GM12875 (cell line): Measurements from ENCODE around the gene RUNX1.

ENCODE experiments used
- H3K4me3 ChIP-seq: one replicate; pipeline ENCODE4 v1.5.1; 2011; ENCODE audit warnings: low read depth, low read length, control low read depth
- TF ChIP-seq, protein P1 (sequence below): IDR thresholded peaks from 2 replicates; pipeline ENCODE4 v1.5.1; 2011; ENCODE audit warnings: low read depth, mild to moderate bottlenecking, control low read depth, inconsistent platforms, low read length, moderate library complexity, borderline replicate concordance; ENCODE audit not compliant: insufficient read depth

The RUNX1 gene

GRCh38 chr21:34822942-34823341 is 226.2 kb downstream of the RUNX1 start:
- TF ChIP-seq, protein P1, sequence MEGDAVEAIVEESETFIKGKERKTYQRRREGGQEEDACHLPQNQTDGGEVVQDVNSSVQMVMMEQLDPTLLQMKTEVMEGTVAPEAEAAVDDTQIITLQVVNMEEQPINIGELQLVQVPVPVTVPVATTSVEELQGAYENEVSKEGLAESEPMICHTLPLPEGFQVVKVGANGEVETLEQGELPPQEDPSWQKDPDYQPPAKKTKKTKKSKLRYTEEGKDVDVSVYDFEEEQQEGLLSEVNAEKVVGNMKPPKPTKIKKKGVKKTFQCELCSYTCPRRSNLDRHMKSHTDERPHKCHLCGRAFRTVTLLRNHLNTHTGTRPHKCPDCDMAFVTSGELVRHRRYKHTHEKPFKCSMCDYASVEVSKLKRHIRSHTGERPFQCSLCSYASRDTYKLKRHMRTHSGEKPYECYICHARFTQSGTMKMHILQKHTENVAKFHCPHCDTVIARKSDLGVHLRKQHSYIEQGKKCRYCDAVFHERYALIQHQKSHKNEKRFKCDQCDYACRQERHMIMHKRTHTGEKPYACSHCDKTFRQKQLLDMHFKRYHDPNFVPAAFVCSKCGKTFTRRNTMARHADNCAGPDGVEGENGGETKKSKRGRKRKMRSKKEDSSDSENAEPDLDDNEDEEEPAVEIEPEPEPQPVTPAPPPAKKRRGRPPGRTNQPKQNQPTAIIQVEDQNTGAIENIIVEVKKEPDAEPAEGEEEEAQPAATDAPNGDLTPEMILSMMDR, result no peak
- H3K4me3 ChIP-seq, result no peak overlapping the region

GRCh38 chr21:34822168-34822567 is 226.9 kb downstream of the RUNX1 start:
- H3K4me3 ChIP-seq, result no peak overlapping the region
- TF ChIP-seq, protein P1, result no peak

GRCh38 chr21:34821717-34822116 is 227.4 kb downstream of the RUNX1 start:
- TF ChIP-seq, protein P1, result no peak
- H3K4me3 ChIP-seq, result no peak overlapping the region

DNA sequence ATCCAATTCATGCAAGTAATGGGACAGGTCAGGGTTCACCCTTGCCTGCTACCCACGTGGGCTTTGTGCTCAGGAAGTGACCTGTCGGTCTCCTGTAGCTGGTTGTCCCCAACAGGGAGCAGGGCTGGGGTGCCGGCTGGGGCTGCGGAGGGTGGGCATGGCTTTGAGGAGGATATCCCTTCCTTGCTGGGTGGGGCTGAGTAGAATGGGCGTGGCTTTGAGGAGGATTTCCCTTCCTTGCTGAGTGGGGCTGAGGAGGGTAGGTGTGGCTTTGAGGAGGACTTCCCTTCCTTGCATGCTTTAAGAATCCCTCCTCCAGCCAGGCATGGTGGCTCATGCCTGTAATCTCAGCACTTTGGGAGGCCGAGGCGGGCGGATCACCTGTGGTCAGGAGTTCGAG is 229.1 kb downstream of the RUNX1 start:
- TF ChIP-seq, protein P1, result no peak
- no peak overlapping the region for H3K4me3 ChIP-seq

GRCh38 chr21:34819357-34819999 is 229.6 kb downstream of the RUNX1 start:
- TF ChIP-seq, protein P1, result no peak
- no peak overlapping the region for H3K4me3 ChIP-seq

- TF ChIP-seq, protein P1, result no peak
- no peak overlapping the region for H3K4me3 ChIP-seq
Observed at GRCh38 chr21:34818662-34819158, 230.4 kb downstream of the RUNX1 start.
